ENCODE measurements around the gene EGLN3. TPM values are rescaled to one million over a fixed set of nuclear protein-coding genes. Genes with fewer than 3 reads are reported as not detected.

Gene EGLN3
- total RNA-seq, 1 experiment from 2014 or later = 0.54 TPM

DNA sequence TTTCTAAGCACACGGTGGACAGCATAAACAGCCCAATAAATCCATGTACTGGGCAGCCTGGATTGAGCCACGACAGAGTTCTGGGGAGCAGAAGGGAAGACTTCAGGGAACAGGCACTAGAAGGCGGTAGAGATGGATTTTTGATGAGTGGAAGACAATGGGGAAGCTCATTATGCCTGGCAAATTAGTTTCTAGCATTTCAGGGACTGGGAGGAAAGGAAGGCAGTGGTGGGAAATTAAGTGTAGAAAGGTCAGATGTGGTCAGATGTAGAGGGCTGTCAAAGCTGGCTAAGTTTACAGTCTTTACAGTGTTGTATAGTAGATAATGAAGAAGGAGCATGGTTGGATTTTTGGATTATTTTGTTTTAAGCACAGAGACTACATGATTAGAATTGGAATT is 9.2 kb downstream of the EGLN3 start:
- no peaks in the 10 kb centered on the region for H3K9me3 Mint-ChIP-seq (ENCODE audit: unreplicated experiment)
- TF ChIP-seq, protein P1, sequence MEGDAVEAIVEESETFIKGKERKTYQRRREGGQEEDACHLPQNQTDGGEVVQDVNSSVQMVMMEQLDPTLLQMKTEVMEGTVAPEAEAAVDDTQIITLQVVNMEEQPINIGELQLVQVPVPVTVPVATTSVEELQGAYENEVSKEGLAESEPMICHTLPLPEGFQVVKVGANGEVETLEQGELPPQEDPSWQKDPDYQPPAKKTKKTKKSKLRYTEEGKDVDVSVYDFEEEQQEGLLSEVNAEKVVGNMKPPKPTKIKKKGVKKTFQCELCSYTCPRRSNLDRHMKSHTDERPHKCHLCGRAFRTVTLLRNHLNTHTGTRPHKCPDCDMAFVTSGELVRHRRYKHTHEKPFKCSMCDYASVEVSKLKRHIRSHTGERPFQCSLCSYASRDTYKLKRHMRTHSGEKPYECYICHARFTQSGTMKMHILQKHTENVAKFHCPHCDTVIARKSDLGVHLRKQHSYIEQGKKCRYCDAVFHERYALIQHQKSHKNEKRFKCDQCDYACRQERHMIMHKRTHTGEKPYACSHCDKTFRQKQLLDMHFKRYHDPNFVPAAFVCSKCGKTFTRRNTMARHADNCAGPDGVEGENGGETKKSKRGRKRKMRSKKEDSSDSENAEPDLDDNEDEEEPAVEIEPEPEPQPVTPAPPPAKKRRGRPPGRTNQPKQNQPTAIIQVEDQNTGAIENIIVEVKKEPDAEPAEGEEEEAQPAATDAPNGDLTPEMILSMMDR (IDR thresholded peaks at IDR 0.05; ENCODE audit: unreplicated experiment) = no peak
- H3K36me3 Mint-ChIP-seq (ENCODE audit: insufficient read depth, unreplicated experiment) = no peaks in the 10 kb centered on the region
- peaks cover 5% of the 10 kb centered on the region for H3K4me1 Mint-ChIP-seq (ENCODE audit: insufficient read depth, unreplicated experiment)
- intact Hi-C loops (cut with micrococcal nuclease) = no loop called here
- H3K4me3 Mint-ChIP-seq (ENCODE audit: unreplicated experiment) = no peak overlapping the region
- ChIA-PET POLR2A (no interaction called here), CTCF (no interaction called here)
- BruUV-seq (replicated peaks) = no TSS peak
- H3K27ac Mint-ChIP-seq (ENCODE audit: low read depth, unreplicated experiment) = no peak overlapping the region
- no peaks in the 10 kb centered on the region for H3K27me3 Mint-ChIP-seq (ENCODE audit: insufficient read depth, unreplicated experiment)
- DNase-seq (ENCODE audit: unreplicated experiment) = no peak

DNA sequence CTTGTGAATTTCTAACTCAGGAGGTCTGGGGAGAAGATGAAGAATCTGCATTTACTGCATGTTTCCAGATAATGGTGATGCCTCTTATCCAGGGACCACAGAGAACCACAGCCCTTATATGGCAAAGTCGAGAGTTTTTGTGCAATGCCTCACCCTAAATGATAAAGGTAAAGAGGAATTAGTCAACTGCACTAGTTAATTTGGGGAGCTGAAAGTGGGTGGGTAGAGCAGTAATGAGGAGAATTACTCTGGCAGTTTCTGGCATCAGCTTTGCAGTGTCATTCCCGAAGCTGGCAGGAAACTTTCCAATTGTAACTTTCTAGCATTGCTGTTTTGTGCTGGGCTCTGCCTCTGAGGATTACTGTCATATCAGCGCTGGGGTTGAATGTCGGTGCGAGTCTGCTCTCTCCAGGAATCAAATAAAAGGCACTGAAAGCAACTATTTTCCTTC is 10.3 kb downstream of the EGLN3 start:
- BruUV-seq (replicated peaks) = no TSS peak
- no peaks in the 10 kb centered on the region for H3K36me3 Mint-ChIP-seq (ENCODE audit: insufficient read depth, unreplicated experiment)
- TF ChIP-seq, protein P1 (IDR thresholded peaks at IDR 0.05; ENCODE audit: unreplicated experiment) = no peak
- no peak overlapping the region for H3K27ac Mint-ChIP-seq (ENCODE audit: low read depth, unreplicated experiment)
- H3K4me1 Mint-ChIP-seq (ENCODE audit: insufficient read depth, unreplicated experiment) = peaks cover 5% of the 10 kb centered on the region
- intact Hi-C loops (cut with micrococcal nuclease) = no loop called here
- H3K27me3 Mint-ChIP-seq (ENCODE audit: insufficient read depth, unreplicated experiment) = no peaks in the 10 kb centered on the region
- DNase-seq (ENCODE audit: unreplicated experiment) = no peak
- CTCF ChIA-PET = interaction anchor here (0.7 kb wide), 1 partner anchor 60 kb away, joined by 3 read pairs; no protein-coding TSS in a partner anchor
- no peak overlapping the region for H3K4me3 Mint-ChIP-seq (ENCODE audit: unreplicated experiment)
- POLR2A ChIA-PET = no interaction called here
- H3K9me3 Mint-ChIP-seq (ENCODE audit: unreplicated experiment) = no peaks in the 10 kb centered on the region

DNA sequence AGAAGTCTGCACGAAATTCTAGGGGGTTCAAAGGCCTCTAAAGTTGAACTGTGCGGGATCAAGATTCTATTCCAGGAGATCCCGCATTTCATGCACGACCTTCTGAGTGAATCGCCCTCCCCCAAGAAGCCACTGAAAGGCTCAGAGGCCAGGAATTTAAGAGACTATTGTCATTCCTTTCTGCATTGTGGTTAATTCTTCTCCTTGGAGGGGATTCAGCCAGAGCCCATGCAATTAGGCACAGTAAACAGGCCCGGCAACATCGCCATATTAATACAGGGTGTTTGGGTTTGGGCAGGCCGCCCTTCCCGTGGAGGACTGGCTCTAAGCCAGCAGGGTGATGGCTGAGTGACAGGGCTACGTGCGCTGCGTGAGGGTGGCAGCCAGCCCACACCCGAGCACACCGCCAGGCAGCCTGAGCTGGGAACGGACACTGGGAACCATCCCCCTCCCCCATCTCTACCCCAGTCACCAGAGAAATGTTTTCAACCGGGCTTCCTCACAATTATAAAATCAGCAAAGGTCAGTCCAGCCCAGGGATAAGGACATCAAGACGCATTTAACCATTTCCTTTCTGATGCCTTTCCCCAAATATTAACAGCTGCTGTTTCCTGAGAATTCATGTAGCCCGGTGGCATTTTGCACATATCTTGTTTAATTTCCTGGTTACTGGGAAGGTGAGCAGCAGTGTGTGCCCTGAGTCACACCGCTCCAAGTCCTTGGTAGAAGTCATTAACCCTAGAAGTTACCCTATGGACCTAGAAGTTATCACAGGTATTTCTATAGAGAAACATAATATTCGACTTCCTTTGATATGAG is 12.5 kb downstream of the EGLN3 start:
- ChIA-PET CTCF (interaction anchor here (0.9 kb wide), 1 partner anchor 386 kb away, joined by 3 read pairs; no protein-coding TSS in a partner anchor), POLR2A (no interaction called here)
- TF ChIP-seq, protein P1 (IDR thresholded peaks at IDR 0.05; ENCODE audit: unreplicated experiment) = no peak
- no peaks in the 10 kb centered on the region for H3K27me3 Mint-ChIP-seq (ENCODE audit: insufficient read depth, unreplicated experiment)
- H3K4me1 Mint-ChIP-seq (ENCODE audit: insufficient read depth, unreplicated experiment) = peaks cover 5% of the 10 kb centered on the region
- H3K4me3 Mint-ChIP-seq (ENCODE audit: unreplicated experiment) = peak overlapping the region; percentile 50
- no TSS peak for BruUV-seq (replicated peaks)
- H3K9me3 Mint-ChIP-seq (ENCODE audit: unreplicated experiment) = no peaks in the 10 kb centered on the region
- H3K27ac Mint-ChIP-seq (ENCODE audit: low read depth, unreplicated experiment) = no peak overlapping the region
- no peaks in the 10 kb centered on the region for H3K36me3 Mint-ChIP-seq (ENCODE audit: insufficient read depth, unreplicated experiment)
- peak; percentile 61 for DNase-seq (ENCODE audit: unreplicated experiment)
- intact Hi-C loops (cut with micrococcal nuclease) = no loop called here

DNA sequence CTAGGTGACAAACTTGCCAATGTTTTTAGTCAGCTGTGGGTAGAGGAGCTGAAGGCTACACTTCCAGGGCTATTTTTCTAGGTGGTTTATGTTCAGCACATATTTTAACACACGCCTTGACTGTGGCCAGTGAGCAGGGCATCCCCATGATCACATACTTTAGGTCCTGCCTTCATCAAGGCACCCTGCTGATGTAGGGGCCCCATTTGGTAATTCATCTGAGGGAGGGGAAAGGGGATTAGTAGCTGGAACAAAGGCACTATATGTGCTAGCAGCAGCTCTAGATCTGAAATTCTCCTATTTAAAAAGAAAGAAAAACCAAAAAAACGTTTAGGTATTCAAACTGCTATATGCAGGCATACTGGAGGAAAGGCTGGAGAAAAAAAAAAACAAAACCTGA is 14.5 kb downstream of the EGLN3 start:
- no peaks in the 10 kb centered on the region for H3K27me3 Mint-ChIP-seq (ENCODE audit: insufficient read depth, unreplicated experiment)
- TF ChIP-seq, protein P1 (IDR thresholded peaks at IDR 0.05; ENCODE audit: unreplicated experiment) = no peak
- H3K4me3 Mint-ChIP-seq (ENCODE audit: unreplicated experiment) = no peak overlapping the region
- no peaks in the 10 kb centered on the region for H3K9me3 Mint-ChIP-seq (ENCODE audit: unreplicated experiment)
- intact Hi-C loops (cut with micrococcal nuclease) = no loop called here
- peaks cover 5% of the 10 kb centered on the region for H3K4me1 Mint-ChIP-seq (ENCODE audit: insufficient read depth, unreplicated experiment)
- no peak for DNase-seq (ENCODE audit: unreplicated experiment)
- no peak overlapping the region for H3K27ac Mint-ChIP-seq (ENCODE audit: low read depth, unreplicated experiment)
- BruUV-seq (replicated peaks) = no TSS peak
- H3K36me3 Mint-ChIP-seq (ENCODE audit: insufficient read depth, unreplicated experiment) = no peaks in the 10 kb centered on the region
- POLR2A ChIA-PET = interaction anchor here (1.0 to 1.5 kb wide), 2 partner anchors 12 to 14 kb away, joined by 5 to 6 read pairs; no protein-coding TSS in a partner anchor
- CTCF ChIA-PET = interaction anchor here (0.6 kb wide), 1 partner anchor 21 kb away, joined by 4 read pairs; no protein-coding TSS in a partner anchor
